ENCODE measurements around the gene IL1A. TPM values are rescaled to one million over a fixed set of nuclear protein-coding genes. Genes with fewer than 3 reads are reported as not detected.

IL1A gene
- polyA plus RNA-seq, 3 donors, result 0.06 TPM; not detected in 2

DNA sequence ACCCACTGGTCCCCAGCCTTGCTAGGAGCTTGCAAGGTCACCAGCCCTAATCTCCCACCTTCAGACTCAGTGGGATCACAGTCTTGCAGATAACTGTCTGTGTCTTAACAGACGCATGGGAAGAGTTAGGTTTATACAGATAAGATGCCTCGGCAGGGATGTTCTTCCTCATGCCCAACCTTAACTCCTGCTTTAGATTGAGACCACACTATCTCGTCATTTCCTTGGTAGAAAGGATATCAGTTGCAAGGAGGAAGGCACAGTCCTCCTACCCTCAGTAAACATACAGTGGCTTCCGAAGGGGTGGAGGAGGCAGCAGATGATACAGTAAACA, 56.3 kb downstream of the IL1A start:
- no peak for DNase-seq (ENCODE audit: low read depth in 3 of 3, low spot score in 2 of 3)

DNA sequence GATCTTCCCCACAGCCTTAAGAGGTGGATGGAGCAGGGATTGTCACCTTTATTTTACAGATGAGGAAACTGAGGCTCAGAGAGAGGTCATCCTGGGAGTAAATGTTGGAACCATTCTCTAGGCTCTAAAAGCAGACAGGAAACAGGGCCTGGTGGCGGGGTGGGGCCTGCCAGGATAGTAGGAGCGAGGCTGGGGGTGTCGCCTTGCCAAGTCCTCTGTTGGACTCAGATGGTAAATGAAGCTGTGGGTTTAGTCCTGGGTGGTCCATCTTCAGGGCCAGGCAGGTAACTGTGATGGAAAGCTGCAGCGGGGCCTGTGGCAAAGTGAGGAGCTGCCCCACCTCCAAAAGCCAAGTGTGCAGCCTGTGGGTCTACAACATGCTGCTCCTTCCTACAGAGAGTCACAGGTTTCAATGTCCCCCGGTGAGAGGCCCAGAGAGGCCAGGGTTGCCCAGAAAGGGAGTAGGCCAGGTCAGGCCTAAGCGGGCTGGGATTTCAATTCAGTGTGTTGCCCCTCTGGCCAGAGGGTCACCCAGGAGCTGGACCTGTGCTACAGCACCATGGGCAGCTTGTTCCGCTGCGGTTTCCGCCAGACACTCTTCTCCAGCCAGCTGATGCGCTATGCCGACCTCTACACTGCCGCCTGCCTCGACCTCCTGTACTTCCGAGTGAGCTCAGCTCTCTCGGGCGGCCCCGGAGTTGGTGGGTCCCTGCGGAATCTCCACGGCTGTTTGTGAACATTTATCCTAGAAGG, 56.8 kb downstream of the IL1A start:
- DNase-seq (ENCODE audit: low read depth in 3 of 3, low spot score in 2 of 3), result no peak

DNA sequence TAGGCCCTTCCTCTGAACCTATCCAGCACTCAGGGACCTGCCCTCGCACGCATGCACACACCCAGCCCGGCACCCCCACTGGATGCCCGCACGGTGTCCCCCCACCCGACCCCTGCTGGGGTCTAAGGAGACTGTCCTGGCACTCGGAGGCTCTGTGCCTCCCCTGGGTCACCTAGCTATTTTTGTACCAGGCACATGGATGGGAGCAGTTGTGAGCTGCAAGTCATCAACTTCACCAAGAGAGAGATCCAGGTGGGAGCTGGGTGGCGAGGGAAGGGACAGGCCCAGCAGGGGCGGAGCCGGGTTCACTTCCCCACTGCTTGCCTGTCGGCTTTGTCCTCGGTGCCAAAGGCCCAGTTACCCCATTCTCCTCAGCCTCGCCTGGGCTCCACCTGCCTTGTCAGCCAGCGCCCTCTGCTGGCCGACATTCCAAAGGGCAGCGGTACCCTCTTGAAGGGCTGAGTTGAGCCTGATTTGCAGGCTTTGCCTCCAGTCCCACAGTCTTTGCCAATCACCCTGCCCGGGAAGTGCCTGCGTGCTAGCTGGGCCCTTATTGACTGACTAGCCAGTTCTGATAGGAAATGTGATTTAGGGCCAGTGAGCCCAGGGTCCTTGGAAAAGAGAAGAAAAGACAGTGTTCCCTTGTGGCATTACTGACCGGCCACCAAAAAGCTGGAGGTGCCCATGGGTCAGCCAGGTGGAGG, 57.7 kb downstream of the IL1A start:
- DNase-seq (ENCODE audit: low read depth in 3 of 3, low spot score in 2 of 3), result peak; percentile 58 to 72 (median 64)

DNA sequence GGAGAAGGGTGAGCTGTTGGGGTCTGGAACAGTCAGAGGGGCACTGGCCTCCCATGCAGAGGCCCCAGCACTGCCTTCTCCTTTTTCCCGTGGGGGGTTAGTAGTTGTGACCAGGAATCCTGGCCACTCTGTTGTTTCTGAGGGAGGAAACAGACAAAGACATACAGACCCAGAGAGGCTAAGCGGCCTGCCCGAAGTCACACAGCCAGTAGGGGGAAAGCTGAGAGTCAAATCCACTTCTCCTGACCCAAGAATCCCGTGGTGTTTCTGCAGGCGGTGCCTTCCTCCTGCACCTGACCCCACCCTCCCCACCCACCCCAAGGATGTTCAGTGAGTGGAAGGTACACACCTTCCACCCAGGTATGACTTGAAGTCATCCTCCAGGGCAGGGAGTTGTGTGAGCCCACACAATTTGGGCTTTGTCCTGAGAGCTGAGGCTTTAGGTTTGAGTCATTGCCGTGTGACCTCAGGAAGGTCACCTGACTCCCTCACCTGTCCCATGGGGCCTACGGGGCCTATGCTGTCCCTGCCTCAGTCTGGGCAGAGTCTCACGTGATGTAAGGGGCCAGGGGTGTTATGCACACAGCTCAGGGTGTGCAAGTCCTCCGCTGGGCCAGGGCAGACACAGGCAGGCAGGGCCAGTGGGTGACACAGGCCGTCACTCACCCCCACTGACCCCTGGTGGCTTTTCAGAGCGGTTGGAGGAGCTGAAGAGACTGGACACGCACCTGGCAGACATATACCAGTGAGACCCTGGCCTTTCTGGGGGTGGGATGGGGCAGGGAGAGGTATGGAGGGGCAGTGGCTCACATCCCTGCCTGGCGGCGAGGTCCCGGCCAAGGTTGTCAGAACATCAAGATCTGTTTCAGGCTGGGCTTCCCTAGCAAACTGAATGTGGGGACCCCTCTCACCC, 58.5 kb downstream of the IL1A start:
- no peak for DNase-seq (ENCODE audit: low read depth in 3 of 3, low spot score in 2 of 3)

DNA sequence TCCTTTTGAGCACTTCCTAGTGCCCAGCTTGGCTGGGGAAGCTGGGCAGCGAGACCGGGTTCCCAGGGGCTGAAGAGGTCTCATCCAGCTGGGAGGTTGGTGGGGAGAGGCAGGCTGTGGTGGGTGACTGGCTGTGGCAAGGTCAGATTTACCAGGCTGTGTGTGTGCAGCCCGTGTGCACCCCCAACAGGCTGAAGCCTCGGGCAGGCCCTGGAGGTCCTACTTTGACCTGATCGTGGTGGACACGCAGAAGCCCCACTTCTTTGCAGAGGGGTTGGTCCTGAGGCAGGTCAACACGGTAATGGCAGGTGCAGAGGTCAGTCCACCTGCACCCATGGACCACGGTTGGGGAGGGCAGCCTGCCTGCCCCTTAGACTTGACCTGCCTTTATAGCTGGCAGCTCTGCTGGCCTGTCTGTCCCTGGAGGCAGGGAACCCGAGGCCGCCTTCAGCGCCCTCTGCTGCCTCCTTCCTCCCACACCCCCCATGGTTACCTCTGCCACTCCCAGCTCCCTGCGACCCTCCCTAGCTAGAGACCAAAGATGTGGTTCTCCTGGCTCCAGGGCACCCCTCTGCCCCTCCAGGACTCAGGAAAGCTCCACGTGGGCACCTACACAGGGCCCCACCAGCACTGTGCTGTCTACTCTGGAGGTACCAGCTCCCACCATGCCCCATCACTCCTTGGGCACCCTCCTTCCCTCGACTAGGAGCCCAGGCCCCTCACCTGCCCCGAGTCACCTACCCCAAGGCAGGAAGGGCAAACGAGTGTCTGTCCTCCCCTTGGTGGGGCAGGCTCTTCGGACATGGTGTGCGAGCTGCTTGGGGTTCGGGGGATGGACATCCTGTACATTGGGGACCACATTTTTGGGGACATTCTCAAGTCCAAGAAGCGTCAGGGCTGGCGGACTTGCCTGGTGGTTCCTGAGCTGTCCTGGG, 59.4 kb downstream of the IL1A start:
- no peak for DNase-seq (ENCODE audit: low read depth in 3 of 3, low spot score in 2 of 3)

GRCh38 chr2:112723995-112724394, 60.3 kb downstream of the IL1A start:
- DNase-seq (ENCODE audit: low read depth in 3 of 3, low spot score in 2 of 3), result no peak

Other genes with a start within 250 kb of the IL1A start
- gene POLR1B, start 242.0 kb downstream of the IL1A start, polyA plus RNA-seq (ENCODE audit: insufficient read length in 3 of 3), result 10 to 100 TPM; 24.2 to 28.8 (median 27.9) TPM
- 10 to 100 TPM; 21.7 to 24.5 (median 22.0) TPM for gene CHCHD5, start 199.9 kb downstream of the IL1A start, polyA plus RNA-seq (ENCODE audit: insufficient read length in 3 of 3)
- 10 to 100 TPM; 36.1 to 41.8 (median 40.9) TPM for gene SLC20A1, start 138.6 kb downstream of the IL1A start, polyA plus RNA-seq (ENCODE audit: insufficient read length in 3 of 3)
- gene NT5DC4, start 63.5 kb downstream of the IL1A start, polyA plus RNA-seq (ENCODE audit: insufficient read length in 3 of 3), result under 1 TPM in 2 of 3 donors, not detected in 1; 0.07 to 0.12 TPM
- gene CKAP2L, start 19.9 kb downstream of the IL1A start, polyA plus RNA-seq (ENCODE audit: insufficient read length in 3 of 3), result 10 to 100 TPM; 12.8 to 16.4 (median 15.8) TPM
- gene IL1B, start 52.3 kb upstream of the IL1A start, polyA plus RNA-seq (ENCODE audit: insufficient read length in 3 of 3), result 1 to 10 TPM in 1 of 3 donors, under 1 TPM in 2; 0.47 to 1.7 (median 0.50) TPM
- gene IL37, start 126.7 kb upstream of the IL1A start, polyA plus RNA-seq (ENCODE audit: insufficient read length in 3 of 3), result not detected
- gene IL36G, start 193.5 kb upstream of the IL1A start, polyA plus RNA-seq (ENCODE audit: insufficient read length in 3 of 3), result under 1 TPM in 1 of 3 donors, not detected in 2; 0.21 TPM
- not detected for gene IL36A, start 221.0 kb upstream of the IL1A start, polyA plus RNA-seq (ENCODE audit: insufficient read length in 3 of 3)